Keratinocyte (primary cell): Measurements from ENCODE around the gene BRPF1.

Experiments used
- EZH2 ChIP-seq: IDR thresholded peaks from one replicate; pipeline ENCODE4 v1.6.1; 2012; ENCODE audit warnings: inconsistent platforms, mild to moderate bottlenecking, low read length, moderate library complexity
- TF ChIP-seq, protein P1 (sequence below), 3 experiments: IDR thresholded peaks in 1 of 3; conservative IDR thresholded peaks in 1 of 3; optimal IDR thresholded peaks in 1 of 3; 2 replicates in 2 of 3; 3 replicates in 1 of 3; pipeline versions ENCODE3 to v1.5.1; 2011; ENCODE audit warnings: low read length in 3 of 3, mild to moderate bottlenecking in 3 of 3, moderate library complexity in 2 of 3, control low read depth in 1 of 3, inconsistent platforms in 1 of 3; ENCODE audit not compliant: insufficient read depth in 2 of 3; ENCODE audit errors: extremely low read depth in 1 of 3

DNA sequence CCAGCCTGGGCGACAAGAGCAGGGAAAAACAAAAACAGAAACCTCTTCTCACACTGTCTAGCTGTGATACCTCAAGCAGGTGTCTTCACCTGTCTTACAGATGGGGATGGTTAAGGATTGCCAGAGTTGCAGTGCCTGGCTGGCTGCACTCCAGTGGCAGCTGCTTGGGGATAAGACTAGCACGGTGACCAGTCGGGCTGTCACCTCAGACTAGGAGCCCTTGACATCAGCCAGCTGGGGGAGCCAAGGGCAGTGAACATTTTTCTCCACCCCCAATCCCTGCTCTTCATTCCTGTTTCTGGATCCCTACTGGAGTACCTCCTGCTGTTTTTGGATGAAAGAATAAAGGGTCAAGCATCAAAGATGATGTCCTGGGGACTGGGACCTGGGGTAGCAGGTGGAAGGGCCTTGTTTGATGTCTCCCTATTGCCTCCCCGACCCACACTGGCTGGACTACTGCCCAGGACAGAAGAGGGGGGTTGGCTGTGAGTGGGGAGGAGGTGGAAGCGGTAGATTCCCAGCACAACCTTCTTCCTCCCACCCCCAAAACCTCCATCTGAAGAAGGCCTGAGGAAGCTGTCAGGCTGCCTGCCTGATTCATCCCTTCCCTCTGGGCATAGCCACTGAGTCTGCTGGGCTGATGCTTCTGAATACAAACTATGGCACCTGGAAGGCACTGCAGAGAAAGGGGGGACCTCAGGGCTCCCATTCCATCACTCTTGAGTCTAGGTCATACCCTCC, 34.9 kb upstream of the BRPF1 start:
- TF ChIP-seq, protein P1, sequence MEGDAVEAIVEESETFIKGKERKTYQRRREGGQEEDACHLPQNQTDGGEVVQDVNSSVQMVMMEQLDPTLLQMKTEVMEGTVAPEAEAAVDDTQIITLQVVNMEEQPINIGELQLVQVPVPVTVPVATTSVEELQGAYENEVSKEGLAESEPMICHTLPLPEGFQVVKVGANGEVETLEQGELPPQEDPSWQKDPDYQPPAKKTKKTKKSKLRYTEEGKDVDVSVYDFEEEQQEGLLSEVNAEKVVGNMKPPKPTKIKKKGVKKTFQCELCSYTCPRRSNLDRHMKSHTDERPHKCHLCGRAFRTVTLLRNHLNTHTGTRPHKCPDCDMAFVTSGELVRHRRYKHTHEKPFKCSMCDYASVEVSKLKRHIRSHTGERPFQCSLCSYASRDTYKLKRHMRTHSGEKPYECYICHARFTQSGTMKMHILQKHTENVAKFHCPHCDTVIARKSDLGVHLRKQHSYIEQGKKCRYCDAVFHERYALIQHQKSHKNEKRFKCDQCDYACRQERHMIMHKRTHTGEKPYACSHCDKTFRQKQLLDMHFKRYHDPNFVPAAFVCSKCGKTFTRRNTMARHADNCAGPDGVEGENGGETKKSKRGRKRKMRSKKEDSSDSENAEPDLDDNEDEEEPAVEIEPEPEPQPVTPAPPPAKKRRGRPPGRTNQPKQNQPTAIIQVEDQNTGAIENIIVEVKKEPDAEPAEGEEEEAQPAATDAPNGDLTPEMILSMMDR (optimal IDR thresholded peaks at IDR 0.05 in 1 of 3, IDR thresholded peaks at IDR 0.05 in 1 of 3, conservative IDR thresholded peaks at IDR 0.05 in 1 of 3; ENCODE audit: extremely low read depth in 1 of 3, insufficient read depth in 2 of 3, low read length in 3 of 3): no peak
- TF ChIP-seq EZH2: no peak
